K562 (cell line): ENCODE measurements around the gene ARHGDIA. TPM values are rescaled to one million over a fixed set of nuclear protein-coding genes. Genes with fewer than 3 reads are reported as not detected.

Experiments
- E2F6 ChIP-seq, 2 experiments: IDR thresholded peaks; 2 replicates each; pipeline ENCODE4 v1.6.1; 2011; ENCODE audit warnings: borderline replicate concordance in 1 of 2, control low read depth in 1 of 2, low read depth in 1 of 2, low read length in 1 of 2, mild to moderate bottlenecking in 1 of 2, mixed read lengths in 1 of 2, moderate library complexity in 1 of 2; ENCODE audit not compliant: insufficient read depth in 1 of 2, insufficient read length in 1 of 2, poor library complexity in 1 of 2, severe bottlenecking in 1 of 2; ENCODE audit errors: extremely low read depth in 1 of 2
- ESRRA ChIP-seq: fragments of 450-650 bp; IDR thresholded peaks from 2 replicates; pipeline ENCODE4 v1.6.1; 2014; ENCODE audit warnings: low read depth, mild to moderate bottlenecking, moderate library complexity, borderline replicate concordance
- ETV6 ChIP-seq, 3 experiments: fragments of 150-350 bp in 1 of 3; sonication (generic) in 1 of 3; formaldehyde crosslinking in 1 of 3; IDR thresholded peaks; 2 replicates each; pipeline versions ENCODE4 v1.6.1 to v1.8.0; 2014 to 2022; ENCODE audit warnings: borderline replicate concordance in 2 of 3, low read depth in 2 of 3, antibody characterized with exemption in 1 of 3, low read length in 1 of 3, mild to moderate bottlenecking in 1 of 3, missing genetic modification reagents in 1 of 3
- HDAC2 ChIP-seq: fragments of 450-650 bp; IDR thresholded peaks from 2 replicates; pipeline ENCODE4 v1.6.1; 2016; ENCODE audit warnings: mild to moderate bottlenecking
- HNRNPL ChIP-seq: fragments of 200-400 bp; formaldehyde crosslinking; IDR thresholded peaks from 2 replicates; pipeline ENCODE4 v1.6.1; 2017; ENCODE audit warnings: low read depth, mild to moderate bottlenecking, low read length
- KLF13 ChIP-seq: fragments of 450-650 bp; IDR thresholded peaks from 2 replicates; pipeline ENCODE4 v1.6.1; 2016; ENCODE audit warnings: missing genetic modification characterization, low read depth, mild to moderate bottlenecking, missing compliant biosample characterization, moderate library complexity, borderline replicate concordance
- NFIC ChIP-seq: fragments of 450-650 bp; IDR thresholded peaks from 2 replicates; pipeline ENCODE4 v1.6.1; 2017; ENCODE audit warnings: mild to moderate bottlenecking, inconsistent platforms
- NFRKB ChIP-seq: fragments of 450-650 bp; IDR thresholded peaks from 2 replicates; pipeline ENCODE4 v1.6.1; 2016; ENCODE audit warnings: low read depth
- POLR2B ChIP-seq: fragments of 450-650 bp; IDR thresholded peaks from 2 replicates; pipeline ENCODE4 v1.6.1; 2018; ENCODE audit warnings: low read depth; ENCODE audit not compliant: partially characterized antibody
- POLR2H ChIP-seq: IDR thresholded peaks from 2 replicates; pipeline ENCODE4 v1.6.1; 2016; ENCODE audit warnings: missing genetic modification characterization, low read depth, mild to moderate bottlenecking, control low read depth, missing compliant biosample characterization, moderate library complexity
- RB1 ChIP-seq: fragments of 450-650 bp; IDR thresholded peaks from 2 replicates; pipeline ENCODE4 v1.6.1; 2017; ENCODE audit warnings: low read depth, mild to moderate bottlenecking
- SMARCA5 ChIP-seq: fragments of 450-650 bp; IDR thresholded peaks from 2 replicates; pipeline ENCODE4 v1.6.1; 2016
- SNRNP70 ChIP-seq: fragments of 200-400 bp; formaldehyde crosslinking; optimal IDR thresholded peaks from 2 replicates; pipeline ENCODE3; 2017; ENCODE audit warnings: low read depth, low read length
- ZFP30 ChIP-seq: fragments of 250-450 bp; sonication (Bioruptor Pico); IDR thresholded peaks from 2 replicates; pipeline ENCODE4 v1.8.0; 2022; ENCODE audit warnings: moderate library complexity, mild to moderate bottlenecking, inconsistent platforms, borderline replicate concordance
- ZNF143 ChIP-seq: sonication (generic); formaldehyde crosslinking; IDR thresholded peaks from 2 replicates; pipeline ENCODE4 v1.9.0; 2022; ENCODE audit warnings: mild to moderate bottlenecking, missing genetic modification reagents
- ZNF324 ChIP-seq: fragments of 250-450 bp; sonication (Bioruptor Pico); IDR thresholded peaks from 2 replicates; pipeline ENCODE4 v1.4.0; 2020; ENCODE audit warnings: mild to moderate bottlenecking
- ZNF507 ChIP-seq: conservative IDR thresholded peaks from 2 replicates; pipeline ENCODE4 v1.6.1; 2017; ENCODE audit warnings: missing genetic modification characterization, missing compliant biosample characterization
- polyA plus RNA-seq, 8 experiments: library from polyadenylated mRNA; depleted of rRNA in 4 of 8; stranded (reverse) in 5 of 8; unstranded in 3 of 8; fragments of >200 nt; fragmentation: Nextera tagmentation in 2 of 8; fragmentation: Illumina TruSeq in 1 of 8; extraction: Ambion mirVana in 2 of 8; extraction: Trizol in 1 of 8; gene quantifications; 2 replicates each; pipeline versions ENCODE4 v1.2.1 to v1.2.3, GENCODE V29; 2011 to 2014; ENCODE audit warnings: inconsistent platforms in 1 of 8, missing spikeins in 1 of 8
- total RNA-seq, 7 experiments: library from RNA; depleted of rRNA in 6 of 7; stranded (reverse); fragments of >200 nt in 6 of 7; fragmentation: Illumina TruSeq in 2 of 7; extraction: Trizol in 2 of 7; gene quantifications; 2 replicates each; pipeline versions ENCODE4 v1.2.1 to v1.2.3, GENCODE V29; 2011 to 2021; ENCODE audit warnings: low replicate concordance in 1 of 7
- TF ChIP-seq, protein P1 (sequence below): fragments of 450-650 bp; IDR thresholded peaks from 2 replicates; pipeline ENCODE4 v1.6.1; 2016; ENCODE audit warnings: low read depth, mild to moderate bottlenecking, moderate library complexity
- TF ChIP-seq, protein P2 (sequence below): fragments of 450-650 bp; formaldehyde crosslinking; IDR thresholded peaks from 2 replicates; pipeline ENCODE4 v1.4.0; 2020; ENCODE audit warnings: mild to moderate bottlenecking, moderate library complexity
- TF ChIP-seq, protein P3 (sequence below): sonication (generic); formaldehyde crosslinking; IDR thresholded peaks from 2 replicates; pipeline ENCODE4 v1.8.0; 2023; ENCODE audit warnings: mild to moderate bottlenecking, missing genetic modification reagents

The ARHGDIA gene
- total and polyA plus RNA-seq, 9 of the 15 experiments (the other 6 are each of a cell fraction or from before 2014, with no cell fraction given): 9.6 to 340 (median 97.6) TPM

GRCh38 chr17:81871387-81872230, 472 bp upstream of the ARHGDIA start (continued):
- TF ChIP-seq E2F6 (IDR thresholded peaks at IDR 0.05; ENCODE audit: borderline replicate concordance in 1 of 2, extremely low read depth in 1 of 2, insufficient read depth in 1 of 2, insufficient read length in 1 of 2, low read depth in 1 of 2, low read length in 1 of 2, poor library complexity in 1 of 2, severe bottlenecking in 1 of 2): peak; percentile 98
- peak; percentile 37; the same call in 1 of the 2 replicates for TF ChIP-seq HDAC2
- no peak for TF ChIP-seq ZFP30 (CRISPR knock-in tag)
- no peak for TF ChIP-seq ZNF507
- TF ChIP-seq, protein P1, sequence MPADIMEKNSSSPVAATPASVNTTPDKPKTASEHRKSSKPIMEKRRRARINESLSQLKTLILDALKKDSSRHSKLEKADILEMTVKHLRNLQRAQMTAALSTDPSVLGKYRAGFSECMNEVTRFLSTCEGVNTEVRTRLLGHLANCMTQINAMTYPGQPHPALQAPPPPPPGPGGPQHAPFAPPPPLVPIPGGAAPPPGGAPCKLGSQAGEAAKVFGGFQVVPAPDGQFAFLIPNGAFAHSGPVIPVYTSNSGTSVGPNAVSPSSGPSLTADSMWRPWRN: no peak
- TF ChIP-seq, protein P2, sequence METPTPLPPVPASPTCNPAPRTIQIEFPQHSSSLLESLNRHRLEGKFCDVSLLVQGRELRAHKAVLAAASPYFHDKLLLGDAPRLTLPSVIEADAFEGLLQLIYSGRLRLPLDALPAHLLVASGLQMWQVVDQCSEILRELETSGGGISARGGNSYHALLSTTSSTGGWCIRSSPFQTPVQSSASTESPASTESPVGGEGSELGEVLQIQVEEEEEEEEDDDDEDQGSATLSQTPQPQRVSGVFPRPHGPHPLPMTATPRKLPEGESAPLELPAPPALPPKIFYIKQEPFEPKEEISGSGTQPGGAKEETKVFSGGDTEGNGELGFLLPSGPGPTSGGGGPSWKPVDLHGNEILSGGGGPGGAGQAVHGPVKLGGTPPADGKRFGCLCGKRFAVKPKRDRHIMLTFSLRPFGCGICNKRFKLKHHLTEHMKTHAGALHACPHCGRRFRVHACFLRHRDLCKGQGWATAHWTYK (CRISPR knock-in tag): peak; percentile 77; the same call in 1 of the 2 replicates
- TF ChIP-seq, protein P3, sequence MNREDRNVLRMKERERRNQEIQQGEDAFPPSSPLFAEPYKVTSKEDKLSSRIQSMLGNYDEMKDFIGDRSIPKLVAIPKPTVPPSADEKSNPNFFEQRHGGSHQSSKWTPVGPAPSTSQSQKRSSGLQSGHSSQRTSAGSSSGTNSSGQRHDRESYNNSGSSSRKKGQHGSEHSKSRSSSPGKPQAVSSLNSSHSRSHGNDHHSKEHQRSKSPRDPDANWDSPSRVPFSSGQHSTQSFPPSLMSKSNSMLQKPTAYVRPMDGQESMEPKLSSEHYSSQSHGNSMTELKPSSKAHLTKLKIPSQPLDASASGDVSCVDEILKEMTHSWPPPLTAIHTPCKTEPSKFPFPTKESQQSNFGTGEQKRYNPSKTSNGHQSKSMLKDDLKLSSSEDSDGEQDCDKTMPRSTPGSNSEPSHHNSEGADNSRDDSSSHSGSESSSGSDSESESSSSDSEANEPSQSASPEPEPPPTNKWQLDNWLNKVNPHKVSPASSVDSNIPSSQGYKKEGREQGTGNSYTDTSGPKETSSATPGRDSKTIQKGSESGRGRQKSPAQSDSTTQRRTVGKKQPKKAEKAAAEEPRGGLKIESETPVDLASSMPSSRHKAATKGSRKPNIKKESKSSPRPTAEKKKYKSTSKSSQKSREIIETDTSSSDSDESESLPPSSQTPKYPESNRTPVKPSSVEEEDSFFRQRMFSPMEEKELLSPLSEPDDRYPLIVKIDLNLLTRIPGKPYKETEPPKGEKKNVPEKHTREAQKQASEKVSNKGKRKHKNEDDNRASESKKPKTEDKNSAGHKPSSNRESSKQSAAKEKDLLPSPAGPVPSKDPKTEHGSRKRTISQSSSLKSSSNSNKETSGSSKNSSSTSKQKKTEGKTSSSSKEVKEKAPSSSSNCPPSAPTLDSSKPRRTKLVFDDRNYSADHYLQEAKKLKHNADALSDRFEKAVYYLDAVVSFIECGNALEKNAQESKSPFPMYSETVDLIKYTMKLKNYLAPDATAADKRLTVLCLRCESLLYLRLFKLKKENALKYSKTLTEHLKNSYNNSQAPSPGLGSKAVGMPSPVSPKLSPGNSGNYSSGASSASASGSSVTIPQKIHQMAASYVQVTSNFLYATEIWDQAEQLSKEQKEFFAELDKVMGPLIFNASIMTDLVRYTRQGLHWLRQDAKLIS (CRISPR knock-in tag): peak; percentile 96
- TF ChIP-seq RB1: peak; percentile 84
- peak; percentile 88; the same call in 1 of the 2 replicates for TF ChIP-seq NFRKB
- no peak; the same call in 1 of the 2 replicates for TF ChIP-seq POLR2H (tag)
- no peak for TF ChIP-seq ETV6 (IDR thresholded peaks at IDR 0.05; ENCODE audit: borderline replicate concordance in 1 of 2, low read depth in 2 of 2, low read length in 1 of 2)
- TF ChIP-seq ETV6 (CRISPR knock-in tag; IDR thresholded peaks at IDR 0.05; ENCODE audit: borderline replicate concordance): 0 out of 2 replicates have a peak, but pooled peaks have one; percentile 32
- no peak for TF ChIP-seq SNRNP70
- peak; percentile 51 for TF ChIP-seq POLR2B
- TF ChIP-seq ESRRA: peak; percentile 46; the same call in 1 of the 2 replicates
- TF ChIP-seq ZNF143 (CRISPR knock-in tag): peak; percentile 61
- TF ChIP-seq KLF13 (tag): peak; percentile 17; the same call in 1 of the 2 replicates
- TF ChIP-seq NFIC: peak; percentile 53
- no peak for TF ChIP-seq ZNF324
- TF ChIP-seq SMARCA5: no peak
- peak; percentile 64; the same call in 1 of the 2 replicates for TF ChIP-seq HNRNPL
